Measurements from ENCODE around the gene NTF3. TPM values are rescaled to one million over a fixed set of nuclear protein-coding genes. Genes with fewer than 3 reads are reported as not detected.

NTF3 gene
- total RNA-seq, 6 experiments from 2014 or later, result 1.1 to 4.0 (median 2.6) TPM

DNA sequence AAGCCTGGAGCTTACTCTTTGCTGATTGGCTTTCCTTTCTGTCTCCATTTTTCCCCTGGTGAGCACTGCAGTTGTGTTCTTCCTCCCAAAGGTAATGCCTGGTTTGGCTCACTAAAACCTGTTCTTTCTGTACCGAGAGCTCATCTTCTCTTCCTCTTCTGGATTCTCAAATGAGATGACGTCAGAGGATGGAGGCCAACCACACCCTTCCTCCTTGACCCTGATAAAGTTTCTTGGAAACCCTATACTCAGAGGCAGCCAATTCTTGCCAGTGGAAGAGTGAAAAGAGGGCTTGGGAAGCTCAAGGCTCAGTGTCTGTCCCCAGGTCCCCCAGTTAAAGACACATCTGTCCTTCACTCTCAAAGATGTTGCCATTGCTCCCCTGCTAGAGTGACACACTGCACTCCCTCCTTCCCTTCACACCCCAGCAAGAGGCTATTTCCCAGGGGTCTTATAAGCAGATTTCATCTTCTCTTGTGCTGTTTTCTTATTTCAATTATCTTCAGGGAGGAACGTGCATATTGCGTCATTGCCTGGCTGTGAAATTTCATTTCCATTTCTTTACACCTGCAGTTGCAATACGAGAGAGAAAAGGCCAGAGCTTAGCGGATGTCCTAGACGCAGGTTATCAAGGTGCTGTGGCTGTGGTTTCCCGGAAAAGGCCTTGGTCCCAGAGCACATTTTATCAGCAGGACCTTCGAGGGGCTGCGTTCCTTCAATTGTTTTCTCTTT, 27.3 kb downstream of the NTF3 start:
- ATAC-seq, result no peak
- WGBS (ENCODE audit: insufficient coverage, low coverage, low lambda C conversion rate, missing lambda C conversion rate), result 68% methylated on average over 10 of the region's 10 CpGs
- intact Hi-C loops (cut with DNase I), result no loop called here

DNA sequence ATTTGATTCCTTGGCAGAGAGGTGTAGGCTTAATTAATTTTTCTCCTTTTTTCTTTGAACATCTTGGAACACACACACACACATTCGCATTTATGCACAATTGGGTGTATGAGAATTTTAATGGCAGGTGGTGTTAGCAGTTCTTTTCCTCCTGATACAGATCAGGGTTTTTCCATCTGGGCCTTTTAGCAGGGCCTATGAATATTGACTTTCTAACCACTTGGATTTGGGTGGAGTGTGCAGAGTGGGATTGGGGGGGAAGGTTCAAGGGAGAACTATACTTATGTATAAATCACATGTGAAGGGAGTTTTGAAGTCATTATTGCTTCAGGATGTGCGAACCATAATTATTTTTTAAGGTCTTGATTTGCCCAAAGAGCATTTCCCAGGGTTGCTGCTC, 28.9 kb downstream of the NTF3 start:
- TF ChIP-seq, protein P1, sequence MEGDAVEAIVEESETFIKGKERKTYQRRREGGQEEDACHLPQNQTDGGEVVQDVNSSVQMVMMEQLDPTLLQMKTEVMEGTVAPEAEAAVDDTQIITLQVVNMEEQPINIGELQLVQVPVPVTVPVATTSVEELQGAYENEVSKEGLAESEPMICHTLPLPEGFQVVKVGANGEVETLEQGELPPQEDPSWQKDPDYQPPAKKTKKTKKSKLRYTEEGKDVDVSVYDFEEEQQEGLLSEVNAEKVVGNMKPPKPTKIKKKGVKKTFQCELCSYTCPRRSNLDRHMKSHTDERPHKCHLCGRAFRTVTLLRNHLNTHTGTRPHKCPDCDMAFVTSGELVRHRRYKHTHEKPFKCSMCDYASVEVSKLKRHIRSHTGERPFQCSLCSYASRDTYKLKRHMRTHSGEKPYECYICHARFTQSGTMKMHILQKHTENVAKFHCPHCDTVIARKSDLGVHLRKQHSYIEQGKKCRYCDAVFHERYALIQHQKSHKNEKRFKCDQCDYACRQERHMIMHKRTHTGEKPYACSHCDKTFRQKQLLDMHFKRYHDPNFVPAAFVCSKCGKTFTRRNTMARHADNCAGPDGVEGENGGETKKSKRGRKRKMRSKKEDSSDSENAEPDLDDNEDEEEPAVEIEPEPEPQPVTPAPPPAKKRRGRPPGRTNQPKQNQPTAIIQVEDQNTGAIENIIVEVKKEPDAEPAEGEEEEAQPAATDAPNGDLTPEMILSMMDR (IDR thresholded peaks at IDR 0.05), result no peak
- no peak for TF ChIP-seq POLR2A (IDR thresholded peaks at IDR 0.05)
- Histone ChIP-seq H3K27me3 (no peaks in the 10 kb centered on the region), H3K4me3 (no peak overlapping the region), H3K27ac (no peak overlapping the region), H3K4me1 (no peaks in the 10 kb centered on the region), H3K9me3 (no peaks in the 10 kb centered on the region), H3K36me3 (no peaks in the 10 kb centered on the region)
- 88% methylated on average over 2 of the region's 2 CpGs for WGBS (ENCODE audit: insufficient coverage, low coverage, low lambda C conversion rate, missing lambda C conversion rate)
- intact Hi-C loops (cut with DNase I), result no loop called here
- ATAC-seq (no peak), DNase-seq (no peak)

More for the DNA sequence above, 27.3 kb downstream of the NTF3 start:
- TF ChIP-seq, protein P1 (IDR thresholded peaks at IDR 0.05), result no peak
- no peak for TF ChIP-seq POLR2A (IDR thresholded peaks at IDR 0.05)
- Histone ChIP-seq H3K27me3 (no peaks in the 10 kb centered on the region), H3K27ac (no peak overlapping the region), H3K9me3 (no peaks in the 10 kb centered on the region), H3K4me1 (no peaks in the 10 kb centered on the region), H3K4me3 (no peak overlapping the region), H3K36me3 (no peaks in the 10 kb centered on the region)
- DNase-seq, result no peak

DNA sequence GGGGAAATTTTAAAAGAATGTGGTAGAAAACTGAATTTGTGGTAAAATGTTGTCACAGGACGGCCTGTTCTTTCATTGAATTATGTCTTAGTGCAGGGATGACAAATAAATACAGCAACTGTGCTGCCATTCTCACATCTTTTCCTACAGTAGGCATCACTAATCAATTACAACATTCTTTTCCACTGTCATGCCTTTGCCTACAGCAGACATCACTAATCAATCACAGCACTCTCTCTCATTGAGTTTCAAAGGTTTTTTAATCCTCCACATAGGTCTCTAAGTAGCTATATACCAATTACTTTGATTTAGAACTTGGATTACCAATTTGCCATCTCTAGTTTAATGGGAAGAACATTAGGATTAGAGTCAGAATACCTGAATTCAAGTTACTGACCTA, 30.1 kb downstream of the NTF3 start:
- intact Hi-C loops (cut with DNase I), result no loop called here
- no peaks in the 10 kb centered on the region for H3K27me3 ChIP-seq
- no peak overlapping the region for H3K4me3 ChIP-seq
- no peaks in the 10 kb centered on the region for H3K4me1 ChIP-seq
- 85% methylated on average over 1 of the region's 1 CpG for WGBS (ENCODE audit: insufficient coverage, low coverage, low lambda C conversion rate, missing lambda C conversion rate)
- no peak overlapping the region for H3K27ac ChIP-seq
- H3K9me3 ChIP-seq, result no peaks in the 10 kb centered on the region
- TF ChIP-seq, protein P1 (IDR thresholded peaks at IDR 0.05), result no peak
- no peak for TF ChIP-seq POLR2A (IDR thresholded peaks at IDR 0.05)
- ATAC-seq, result no peak
- no peaks in the 10 kb centered on the region for H3K36me3 ChIP-seq
- DNase-seq, result no peak

DNA sequence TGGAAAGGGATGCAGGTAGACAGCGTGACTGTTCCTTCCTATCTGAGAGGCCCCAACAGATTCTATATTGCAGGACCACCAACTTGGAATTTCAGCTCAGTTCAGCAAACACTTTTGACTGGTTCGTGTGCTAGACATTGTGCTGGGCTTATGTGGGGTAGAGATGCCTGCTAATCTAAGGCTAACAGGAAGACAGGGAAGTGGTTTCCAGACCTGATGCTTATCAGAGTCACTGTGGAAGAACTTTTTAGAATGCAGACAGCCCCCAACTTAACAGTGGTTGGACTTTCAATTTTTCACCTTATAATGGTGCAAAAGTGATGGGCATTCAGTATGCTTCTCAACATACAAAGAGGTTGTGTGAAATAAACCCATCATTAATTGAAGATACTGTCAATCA, 32.2 kb downstream of the NTF3 start:
- Histone ChIP-seq H3K27me3 (no peaks in the 10 kb centered on the region), H3K27ac (no peak overlapping the region), H3K9me3 (no peaks in the 10 kb centered on the region), H3K36me3 (no peaks in the 10 kb centered on the region), H3K4me3 (no peak overlapping the region), H3K4me1 (no peaks in the 10 kb centered on the region)
- no peak for ATAC-seq
- DNase-seq, result no peak
- intact Hi-C loops (cut with DNase I), result no loop called here
- WGBS (ENCODE audit: insufficient coverage, low coverage, low lambda C conversion rate, missing lambda C conversion rate), result 77% methylated on average over 2 of the region's 2 CpGs
- TF ChIP-seq, protein P1 (IDR thresholded peaks at IDR 0.05), result no peak
- no peak for TF ChIP-seq POLR2A (IDR thresholded peaks at IDR 0.05)

Measured in right lobe of liver (tissue), 6 donors.